Dermis microvascular lymphatic vessel endothelial cell (primary cell): ENCODE data around the gene RAVER2. TPM values are rescaled to one million over a fixed set of nuclear protein-coding genes. Genes with fewer than 3 reads are reported as not detected.
"Not testable (repeated sequence)": the region's sequence is repeated elsewhere in the genome, so short reads cannot be mapped to it uniquely, and the experiment has no call there.

Experiments
- DNase-seq, 2 donors: peaks; one replicate each; pipeline versions ENCODE4 v3.0.0 to v3.0.0-alpha.2; 2010; ENCODE audit warnings: low read depth in 2 of 2
- total RNA-seq: library from RNA; depleted of rRNA; stranded (reverse); fragments of >200 nt; gene quantifications from 2 replicates; pipeline ENCODE4 v1.2.1, GENCODE V29; 2014

The RAVER2 gene
- total RNA-seq, 1 donor from 2014 or later: 5.6 TPM

- no peak for DNase-seq
These were observed 3.3 kb downstream of the RAVER2 start for GRCh38 chr1:64748222-64748621.

- DNase-seq: no peak
These were observed 3.8 kb downstream of the RAVER2 start for GRCh38 chr1:64748706-64749105.

- no peak for DNase-seq
These were observed 5.2 kb downstream of the RAVER2 start for GRCh38 chr1:64750092-64750491.

- DNase-seq: no peak
These were observed 6.0 kb downstream of the RAVER2 start for GRCh38 chr1:64750875-64751274.

- DNase-seq: no peak
These were observed 9.3 kb downstream of the RAVER2 start for GRCh38 chr1:64754173-64754572.

- peak; percentile 29 to 58 for DNase-seq
These were observed 10.5 kb downstream of the RAVER2 start for GRCh38 chr1:64755361-64755760.

- no peak for DNase-seq
These were observed 11.9 kb downstream of the RAVER2 start for GRCh38 chr1:64756770-64757169.

GRCh38 chr1:64757213-64757612, 12.3 kb downstream of the RAVER2 start:
- DNase-seq: no peak

GRCh38 chr1:64758233-64758632, 13.4 kb downstream of the RAVER2 start:
- no peak for DNase-seq

- no peak for DNase-seq
These were observed 15.1 kb downstream of the RAVER2 start for GRCh38 chr1:64759968-64760367.

- DNase-seq: no peak
These were observed 20.1 kb downstream of the RAVER2 start for GRCh38 chr1:64765012-64765411.

- no peak for DNase-seq
These were observed 21.0 kb downstream of the RAVER2 start for GRCh38 chr1:64765826-64766225.

GRCh38 chr1:64766429-64766828, 21.6 kb downstream of the RAVER2 start:
- no peak for DNase-seq

GRCh38 chr1:64769482-64769881, 24.6 kb downstream of the RAVER2 start:
- DNase-seq: no peak

GRCh38 chr1:64769971-64770370, 25.1 kb downstream of the RAVER2 start:
- DNase-seq: no peak

- DNase-seq: not testable (repeated sequence)
These were observed 28.4 kb downstream of the RAVER2 start for GRCh38 chr1:64773306-64773705.

GRCh38 chr1:64775113-64775512, 30.2 kb downstream of the RAVER2 start:
- no peak for DNase-seq

- DNase-seq: not testable (repeated sequence)
These were observed 37.2 kb downstream of the RAVER2 start for GRCh38 chr1:64782044-64782443.

- DNase-seq: not testable (repeated sequence)
These were observed 38.0 kb downstream of the RAVER2 start for GRCh38 chr1:64782848-64783247.

GRCh38 chr1:64790832-64791487, 46.1 kb downstream of the RAVER2 start:
- DNase-seq: no peak

- DNase-seq: no peak
These were observed 54.0 kb downstream of the RAVER2 start for GRCh38 chr1:64798872-64799271.

- no peak for DNase-seq
These were observed 57.1 kb downstream of the RAVER2 start for GRCh38 chr1:64801851-64802523.

GRCh38 chr1:64809309-64809708, 64.4 kb downstream of the RAVER2 start:
- no peak for DNase-seq
